ENCODE results near the gene SSNA1. TPM values are rescaled to one million over a fixed set of nuclear protein-coding genes. Genes with fewer than 3 reads are reported as not detected.

SSNA1 gene
- total RNA-seq, 4 donors from 2014 or later, result 37.3 to 73.9 (median 53.5) TPM

DNA sequence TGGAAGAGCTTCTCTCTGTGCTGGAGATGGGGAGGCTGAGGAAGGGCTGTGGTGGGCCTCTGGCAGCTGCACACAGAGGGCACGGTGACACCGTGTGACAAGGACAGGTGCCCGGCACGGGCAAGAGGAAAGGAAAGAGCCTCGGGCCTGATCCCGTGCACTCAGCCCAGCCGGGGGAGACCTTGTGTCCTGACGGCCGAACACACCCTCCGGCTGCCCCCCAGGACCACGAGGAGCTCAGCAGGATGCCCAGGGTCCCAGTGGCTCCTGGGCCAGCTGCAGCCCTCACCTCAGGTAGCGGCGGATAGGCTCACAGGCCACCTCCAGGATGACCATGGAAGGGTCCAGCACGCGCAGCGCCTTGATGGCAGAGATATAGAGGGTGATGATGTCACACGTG, 5.6 kb upstream of the SSNA1 start:
- whole genome bisulfite sequencing, 2 donors, result 89 to 90% methylated on average over 17 of the region's 17 CpGs
- Histone ChIP-seq H3K36me3 (peaks cover 3 to 94% (median 56%) of the 10 kb centered on the region in 3 donors), H3K9me3 (no peaks in the 10 kb centered on the region), H3K27ac (no peak overlapping the region), H3K27me3 (no peaks in the 10 kb centered on the region), H3K4me3 (no peak overlapping the region), H3K4me1 (peaks cover 0 to 34% (median 18%) of the 10 kb centered on the region in 4 donors)
- DNase-seq (ENCODE audit: low spot score in 2 of 2), result no peak
- TF ChIP-seq POLR2A (IDR thresholded peaks at IDR 0.05) (no peak), EP300 (IDR thresholded peaks at IDR 0.05) (no peak)
- TF ChIP-seq, protein P1, sequence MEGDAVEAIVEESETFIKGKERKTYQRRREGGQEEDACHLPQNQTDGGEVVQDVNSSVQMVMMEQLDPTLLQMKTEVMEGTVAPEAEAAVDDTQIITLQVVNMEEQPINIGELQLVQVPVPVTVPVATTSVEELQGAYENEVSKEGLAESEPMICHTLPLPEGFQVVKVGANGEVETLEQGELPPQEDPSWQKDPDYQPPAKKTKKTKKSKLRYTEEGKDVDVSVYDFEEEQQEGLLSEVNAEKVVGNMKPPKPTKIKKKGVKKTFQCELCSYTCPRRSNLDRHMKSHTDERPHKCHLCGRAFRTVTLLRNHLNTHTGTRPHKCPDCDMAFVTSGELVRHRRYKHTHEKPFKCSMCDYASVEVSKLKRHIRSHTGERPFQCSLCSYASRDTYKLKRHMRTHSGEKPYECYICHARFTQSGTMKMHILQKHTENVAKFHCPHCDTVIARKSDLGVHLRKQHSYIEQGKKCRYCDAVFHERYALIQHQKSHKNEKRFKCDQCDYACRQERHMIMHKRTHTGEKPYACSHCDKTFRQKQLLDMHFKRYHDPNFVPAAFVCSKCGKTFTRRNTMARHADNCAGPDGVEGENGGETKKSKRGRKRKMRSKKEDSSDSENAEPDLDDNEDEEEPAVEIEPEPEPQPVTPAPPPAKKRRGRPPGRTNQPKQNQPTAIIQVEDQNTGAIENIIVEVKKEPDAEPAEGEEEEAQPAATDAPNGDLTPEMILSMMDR (IDR thresholded peaks at IDR 0.05), result no peak

- no peak overlapping the region for H3K27ac ChIP-seq
- H3K36me3 ChIP-seq, result peaks cover 3 to 82% (median 56%) of the 10 kb centered on the region in 3 donors
- H3K4me3 ChIP-seq, result no peak overlapping the region
- DNase-seq (ENCODE audit: low spot score in 2 of 2), result no peak
- no peaks in the 10 kb centered on the region for H3K9me3 ChIP-seq
- TF ChIP-seq, protein P1 (IDR thresholded peaks at IDR 0.05), result no peak
- TF ChIP-seq POLR2A (IDR thresholded peaks at IDR 0.05) (no peak), EP300 (IDR thresholded peaks at IDR 0.05) (no peak)
- H3K27me3 ChIP-seq, result no peaks in the 10 kb centered on the region
- H3K4me1 ChIP-seq, result peaks cover 0 to 37% (median 19%) of the 10 kb centered on the region in 4 donors
- 91 to 94% methylated on average over 24 to 27 of the region's 27 CpGs for WGBS, 2 donors
Observed at GRCh38 chr9:137183980-137184595, 4.4 kb upstream of the SSNA1 start.

DNA sequence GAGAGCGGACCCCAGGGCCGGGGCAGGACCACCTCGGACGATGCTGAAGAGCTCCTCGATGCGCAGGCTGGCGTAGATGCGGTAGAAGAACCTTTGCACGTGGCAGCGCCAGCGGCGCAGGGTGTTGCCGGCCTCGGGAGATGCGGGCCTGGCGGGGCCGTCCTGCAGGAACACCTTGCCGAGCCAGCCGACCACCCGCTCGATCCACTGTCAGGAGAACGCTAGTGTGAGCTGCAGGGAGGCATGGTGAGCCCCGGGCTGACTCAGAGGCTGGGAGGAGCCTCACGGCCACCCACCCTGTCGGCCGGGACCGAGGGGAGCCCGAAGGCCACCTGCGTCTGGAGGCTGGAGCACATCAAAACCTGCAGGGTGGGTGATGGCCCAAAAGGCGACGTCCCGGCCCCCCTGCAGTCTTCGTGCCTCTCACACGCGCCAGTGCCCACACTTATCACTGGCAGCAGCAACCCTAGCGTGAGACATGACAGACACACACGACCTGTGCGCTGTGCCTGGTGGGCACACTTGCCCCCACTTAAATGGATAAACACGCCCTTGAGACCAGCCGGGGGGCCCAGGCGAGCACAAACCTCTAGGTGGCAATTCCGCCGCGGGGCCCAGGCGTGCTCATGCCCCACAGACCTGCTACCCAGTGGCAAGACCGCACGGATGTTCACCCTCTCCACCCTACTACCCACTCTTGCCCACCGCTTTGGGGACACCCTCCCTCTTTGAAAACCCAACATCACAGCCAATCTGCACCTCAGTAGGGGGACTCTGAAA, 3.4 kb upstream of the SSNA1 start:
- TF ChIP-seq EP300 (IDR thresholded peaks at IDR 0.05) (no peak), POLR2A (IDR thresholded peaks at IDR 0.05) (no peak)
- TF ChIP-seq, protein P1 (IDR thresholded peaks at IDR 0.05), result no peak
- Histone ChIP-seq H3K4me3 (no peak overlapping the region), H3K27ac (no peak overlapping the region), H3K4me1 (peaks cover 7 to 47% (median 29%) of the 10 kb centered on the region in 4 donors), H3K9me3 (no peaks in the 10 kb centered on the region), H3K36me3 (peaks cover 3 to 76% (median 49%) of the 10 kb centered on the region in 3 donors), H3K27me3 (no peaks in the 10 kb centered on the region)
- DNase-seq (ENCODE audit: low spot score in 2 of 2), result no peak
- 91% methylated on average over 43 to 47 of the region's 48 CpGs for WGBS, 2 donors

DNA sequence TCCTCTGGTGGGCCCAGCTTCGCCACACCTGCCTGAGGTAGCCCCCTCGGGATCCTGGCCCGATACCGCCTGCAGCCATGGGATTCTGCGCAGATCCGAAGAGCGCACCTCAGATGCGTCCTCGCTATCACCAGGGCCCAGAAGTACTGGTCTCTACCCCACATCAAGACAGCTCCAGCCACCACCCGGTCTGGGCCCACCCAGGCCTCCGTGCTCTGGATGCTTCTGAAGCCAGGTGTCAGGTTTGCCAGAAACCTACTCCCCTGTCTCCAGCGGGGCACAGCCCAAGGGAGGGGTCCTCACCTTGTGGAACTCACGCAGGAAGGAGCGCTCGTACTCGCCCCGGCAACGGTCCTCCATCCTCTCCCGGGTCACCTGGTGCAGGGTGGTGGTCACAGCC, 2.6 kb upstream of the SSNA1 start:
- TF ChIP-seq, protein P1 (IDR thresholded peaks at IDR 0.05), result no peak
- no peak for TF ChIP-seq EP300 (IDR thresholded peaks at IDR 0.05)
- TF ChIP-seq POLR2A (IDR thresholded peaks at IDR 0.05), result no peak
- H3K27ac ChIP-seq, result no peak overlapping the region
- DNase-seq (ENCODE audit: low spot score in 2 of 2), result no peak
- peaks cover 0 to 76% (median 44%) of the 10 kb centered on the region in 3 donors for H3K36me3 ChIP-seq
- H3K27me3 ChIP-seq, result no peaks in the 10 kb centered on the region
- WGBS, 2 donors, result 87 to 96% methylated on average over 18 to 19 of the region's 19 CpGs
- no peak overlapping the region for H3K4me3 ChIP-seq
- H3K9me3 ChIP-seq, result no peaks in the 10 kb centered on the region
- H3K4me1 ChIP-seq, result peaks cover 7 to 55% (median 34%) of the 10 kb centered on the region in 4 donors

DNA sequence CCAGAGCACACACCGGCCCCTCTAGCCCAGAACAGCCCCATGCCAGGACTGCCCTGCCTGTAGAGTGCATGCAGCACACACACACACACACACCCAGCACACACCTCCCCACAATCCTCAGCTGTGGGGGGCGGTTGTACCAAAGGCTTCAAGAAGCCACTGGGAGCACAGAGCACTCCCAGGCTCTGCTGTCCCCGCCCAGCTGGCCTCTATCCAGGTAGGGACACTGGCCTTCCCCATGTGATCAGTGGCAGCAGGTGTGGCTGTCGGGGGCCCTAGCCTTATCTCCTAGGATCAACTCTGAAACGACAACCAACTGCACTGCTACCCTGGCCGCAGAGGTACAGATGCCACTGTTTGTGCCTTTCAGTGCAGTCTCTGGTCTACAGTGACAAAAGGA, 2.1 kb upstream of the SSNA1 start:
- peaks cover 7 to 58% (median 34%) of the 10 kb centered on the region in 4 donors for H3K4me1 ChIP-seq
- TF ChIP-seq EP300 (IDR thresholded peaks at IDR 0.05) (no peak), POLR2A (IDR thresholded peaks at IDR 0.05) (no peak)
- TF ChIP-seq, protein P1 (IDR thresholded peaks at IDR 0.05), result no peak
- no peak overlapping the region for H3K27ac ChIP-seq
- H3K9me3 ChIP-seq, result no peaks in the 10 kb centered on the region
- no peak overlapping the region for H3K4me3 ChIP-seq
- no peaks in the 10 kb centered on the region for H3K27me3 ChIP-seq
- peaks cover 0 to 76% (median 40%) of the 10 kb centered on the region in 3 donors for H3K36me3 ChIP-seq
- no peak for DNase-seq (ENCODE audit: low spot score in 2 of 2)
- 78 to 91% methylated on average over 6 of the region's 6 CpGs for WGBS, 2 donors

Data from tibial nerve (tissue), 4 donors.